ENCODE results near the gene PIGC. TPM values are rescaled to one million over a fixed set of nuclear protein-coding genes. Genes with fewer than 3 reads are reported as not detected.

PIGC gene
- total RNA-seq, 1 experiment from 2014 or later, result 16.2 TPM

- H3K4me3 Mint-ChIP-seq, result no peak overlapping the region
- no peaks in the 10 kb centered on the region for H3K36me3 Mint-ChIP-seq
- H3K27ac Mint-ChIP-seq, result peak overlapping the region; percentile 67
- TF ChIP-seq FOXP1 (CRISPR knock-in tag; IDR thresholded peaks at IDR 0.05; ENCODE audit: borderline replicate concordance), result no peak
- TF ChIP-seq ATF1 (CRISPR knock-in tag; IDR thresholded peaks at IDR 0.05), result no peak
- no peak for TF ChIP-seq TEAD4 (CRISPR knock-in tag; IDR thresholded peaks at IDR 0.05)
- no peak for TF ChIP-seq ERG (CRISPR knock-in tag; IDR thresholded peaks at IDR 0.05)
- no peak for TF ChIP-seq CBFB (CRISPR knock-in tag; IDR thresholded peaks at IDR 0.05; ENCODE audit: low read depth)
- no peak for TF ChIP-seq GTF2I (CRISPR knock-in tag; conservative IDR thresholded peaks at IDR 0.05)
- TF ChIP-seq NFYB (CRISPR knock-in tag; conservative IDR thresholded peaks at IDR 0.05; ENCODE audit: low read depth), result no peak
- no peak for TF ChIP-seq ZNF416 (CRISPR knock-in tag; IDR thresholded peaks at IDR 0.05)
- TF ChIP-seq FOXP4 (CRISPR knock-in tag; IDR thresholded peaks at IDR 0.05), result no peak
- TF ChIP-seq ZNF423 (CRISPR knock-in tag; IDR thresholded peaks at IDR 0.05), result no peak
- no peak for TF ChIP-seq ZMAT4 (CRISPR knock-in tag; IDR thresholded peaks at IDR 0.05)
- no peak for TF ChIP-seq NR3C1 (CRISPR knock-in tag; conservative IDR thresholded peaks at IDR 0.05; ENCODE audit: low read depth)
- TF ChIP-seq PREB (CRISPR knock-in tag; IDR thresholded peaks at IDR 0.05; ENCODE audit: borderline replicate concordance), result no peak
- no peak for TF ChIP-seq PRDM15 (CRISPR knock-in tag; IDR thresholded peaks at IDR 0.05)
- no peak for TF ChIP-seq ETV6 (CRISPR knock-in tag; IDR thresholded peaks at IDR 0.05)
- no peak for TF ChIP-seq SMAD4 (CRISPR knock-in tag; IDR thresholded peaks at IDR 0.05)
- TF ChIP-seq ZSCAN18 (CRISPR knock-in tag; IDR thresholded peaks at IDR 0.05), result no peak
- TF ChIP-seq AR (CRISPR knock-in tag; IDR thresholded peaks at IDR 0.05), result no peak
- TF ChIP-seq SMAD3 (CRISPR knock-in tag; IDR thresholded peaks at IDR 0.05; ENCODE audit: borderline replicate concordance), result no peak
- no peaks in the 10 kb centered on the region for H3K9me3 Mint-ChIP-seq
- DNase-seq (ENCODE audit: low spot score) (no peak), ATAC-seq (no peak)
- ChIA-PET CTCF (interaction anchor here (1.6 kb wide), 1 partner anchor 392 kb away, joined by 6 read pairs; no protein-coding TSS in a partner anchor), POLR2A (interaction anchor here (0.6 kb wide), 1 partner anchor 232 kb away, joined by 3 read pairs; no protein-coding TSS in a partner anchor)
- H3K27me3 Mint-ChIP-seq (ENCODE audit: low read depth), result peaks cover 3% of the 10 kb centered on the region; the same call in 1 of the 2 replicates
- peaks cover 59% of the 10 kb centered on the region for H3K4me1 Mint-ChIP-seq
These were observed 49.1 kb downstream of the PIGC start for GRCh38 chr1:172394811-172395210.
